Coronary artery (tissue), 2 donors: ENCODE results near the gene CDCA8.

ENCODE experiments used
- DNase-seq: peaks from one replicate; pipeline ENCODE4 v3.0.0-alpha.2; 2017; ENCODE audit warnings: low spot score
- H3K27ac ChIP-seq, 2 donors: fragments of 200-600 bp; sonication (generic); one replicate each; pipeline ENCODE4 v1.5.1; 2016 to 2019
- H3K4me3 ChIP-seq: fragments of 200-600 bp; sonication (generic); 2 replicates; pipeline ENCODE4 v1.5.1; 2016; ENCODE audit warnings: mild to moderate bottlenecking, moderate library complexity
- CTCF ChIP-seq: fragments of 200-600 bp; sonication (generic); IDR thresholded peaks from one replicate; pipeline ENCODE4 v1.5.1; 2019; ENCODE audit warnings: antibody characterized with exemption

The CDCA8 gene

GRCh38 chr1:37719572-37720195 is 27.4 kb downstream of the CDCA8 start:
- H3K4me3 ChIP-seq = no peak overlapping the region
- no peak for DNase-seq
- TF ChIP-seq CTCF = no peak
- no peak overlapping the region for H3K27ac ChIP-seq

- H3K27ac ChIP-seq = no peak overlapping the region
- H3K4me3 ChIP-seq = no peak overlapping the region
- no peak for TF ChIP-seq CTCF
- no peak for DNase-seq
Observed at GRCh38 chr1:37720231-37721130, 28.2 kb downstream of the CDCA8 start.

GRCh38 chr1:37721565-37721964 is 29.2 kb downstream of the CDCA8 start:
- H3K27ac ChIP-seq = no peak overlapping the region
- no peak for TF ChIP-seq CTCF

GRCh38 chr1:37722181-37723071 is 30.1 kb downstream of the CDCA8 start:
- Histone ChIP-seq H3K4me3 (no peak overlapping the region), H3K27ac (no peak overlapping the region)
- DNase-seq = no peak
- TF ChIP-seq CTCF = no peak

More at GRCh38 chr1:37721565-37721964, 29.2 kb downstream of the CDCA8 start:
- no peak overlapping the region for H3K4me3 ChIP-seq
- DNase-seq = no peak

- no peak for DNase-seq
- Histone ChIP-seq H3K4me3 (no peak overlapping the region), H3K27ac (no peak overlapping the region)
- no peak for TF ChIP-seq CTCF
Observed at GRCh38 chr1:37723072-37723389, 30.7 kb downstream of the CDCA8 start.

- no peak overlapping the region for H3K27ac ChIP-seq
- no peak for TF ChIP-seq CTCF
- DNase-seq = no peak
- H3K4me3 ChIP-seq = no peak overlapping the region
Observed at GRCh38 chr1:37723390-37724078, 31.2 kb downstream of the CDCA8 start.
